Measurements from ENCODE around the gene ARVCF.

ARVCF gene

GRCh38 chr22:20010307-20011122 lies 6.1 kb downstream of the ARVCF start:
- H3K27ac Mint-ChIP-seq: no peak overlapping the region
- H3K27me3 Mint-ChIP-seq (ENCODE audit: low read depth): peaks cover 13% of the 10 kb centered on the region
- no peaks in the 10 kb centered on the region for H3K4me1 Mint-ChIP-seq (ENCODE audit: low read depth)
- H3K9me3 Mint-ChIP-seq: no peaks in the 10 kb centered on the region
- DNase-seq (ENCODE audit: low spot score): no peak
- H3K36me3 Mint-ChIP-seq (ENCODE audit: low read depth): no peaks in the 10 kb centered on the region
- no peak overlapping the region for H3K4me3 Mint-ChIP-seq

GRCh38 chr22:20009582-20010306 lies 6.9 kb downstream of the ARVCF start:
- no peak overlapping the region for H3K27ac Mint-ChIP-seq
- H3K4me3 Mint-ChIP-seq: no peak overlapping the region
- H3K36me3 Mint-ChIP-seq (ENCODE audit: low read depth): no peaks in the 10 kb centered on the region
- DNase-seq (ENCODE audit: low spot score): no peak
- H3K27me3 Mint-ChIP-seq (ENCODE audit: low read depth): peaks cover 7% of the 10 kb centered on the region
- H3K4me1 Mint-ChIP-seq (ENCODE audit: low read depth): no peaks in the 10 kb centered on the region
- H3K9me3 Mint-ChIP-seq: no peaks in the 10 kb centered on the region

GRCh38 chr22:20009018-20009491 lies 7.6 kb downstream of the ARVCF start:
- H3K36me3 Mint-ChIP-seq (ENCODE audit: low read depth): no peaks in the 10 kb centered on the region
- DNase-seq (ENCODE audit: low spot score): no peak
- H3K27ac Mint-ChIP-seq: no peak overlapping the region
- H3K27me3 Mint-ChIP-seq (ENCODE audit: low read depth): peaks cover 2% of the 10 kb centered on the region
- H3K4me3 Mint-ChIP-seq: no peak overlapping the region
- peaks cover 6% of the 10 kb centered on the region for H3K9me3 Mint-ChIP-seq
- no peaks in the 10 kb centered on the region for H3K4me1 Mint-ChIP-seq (ENCODE audit: low read depth)

- Mint-ChIP-seq H3K36me3 (ENCODE audit: low read depth) (no peaks in the 10 kb centered on the region), H3K4me3 (no peak overlapping the region), H3K9me3 (peaks cover 11% of the 10 kb centered on the region), H3K27ac (no peak overlapping the region), H3K4me1 (ENCODE audit: low read depth) (no peaks in the 10 kb centered on the region), H3K27me3 (ENCODE audit: low read depth) (peaks cover 2% of the 10 kb centered on the region)
- no peak for DNase-seq (ENCODE audit: low spot score)
Observed at GRCh38 chr22:20008221-20008995, 8.2 kb downstream of the ARVCF start.

GRCh38 chr22:20004464-20004863 lies 12.2 kb downstream of the ARVCF start:
- no peak for DNase-seq (ENCODE audit: low spot score)
- H3K27ac Mint-ChIP-seq: no peak overlapping the region
- no peaks in the 10 kb centered on the region for H3K36me3 Mint-ChIP-seq (ENCODE audit: low read depth)
- no peak overlapping the region for H3K4me3 Mint-ChIP-seq
- H3K4me1 Mint-ChIP-seq (ENCODE audit: low read depth): no peaks in the 10 kb centered on the region
- peaks cover 15% of the 10 kb centered on the region for H3K9me3 Mint-ChIP-seq
- peaks cover 8% of the 10 kb centered on the region for H3K27me3 Mint-ChIP-seq (ENCODE audit: low read depth)

- no peak overlapping the region for H3K4me3 Mint-ChIP-seq
Observed at GRCh38 chr22:20003304-20003703, 13.3 kb downstream of the ARVCF start.

GRCh38 chr22:20002636-20003035 lies 14.0 kb downstream of the ARVCF start:
- no peak overlapping the region for H3K4me3 Mint-ChIP-seq
- H3K9me3 Mint-ChIP-seq: peaks cover 15% of the 10 kb centered on the region
- no peaks in the 10 kb centered on the region for H3K4me1 Mint-ChIP-seq (ENCODE audit: low read depth)
- DNase-seq (ENCODE audit: low spot score): no peak
- H3K27me3 Mint-ChIP-seq (ENCODE audit: low read depth): peaks cover 8% of the 10 kb centered on the region
- no peak overlapping the region for H3K27ac Mint-ChIP-seq
- no peaks in the 10 kb centered on the region for H3K36me3 Mint-ChIP-seq (ENCODE audit: low read depth)

More at GRCh38 chr22:20003304-20003703, 13.3 kb downstream of the ARVCF start:
- Mint-ChIP-seq H3K27ac (no peak overlapping the region), H3K4me1 (ENCODE audit: low read depth) (no peaks in the 10 kb centered on the region), H3K36me3 (ENCODE audit: low read depth) (no peaks in the 10 kb centered on the region), H3K9me3 (peaks cover 15% of the 10 kb centered on the region), H3K27me3 (ENCODE audit: low read depth) (peaks cover 8% of the 10 kb centered on the region)
- DNase-seq (ENCODE audit: low spot score): no peak

GRCh38 chr22:20002128-20002527 lies 14.5 kb downstream of the ARVCF start:
- Mint-ChIP-seq H3K4me3 (no peak overlapping the region), H3K27ac (no peak overlapping the region), H3K27me3 (ENCODE audit: low read depth) (peaks cover 8% of the 10 kb centered on the region), H3K4me1 (ENCODE audit: low read depth) (no peaks in the 10 kb centered on the region), H3K36me3 (ENCODE audit: low read depth) (no peaks in the 10 kb centered on the region), H3K9me3 (peaks cover 15% of the 10 kb centered on the region)
- DNase-seq (ENCODE audit: low spot score): no peak

GRCh38 chr22:20001082-20001638 lies 15.5 kb downstream of the ARVCF start:
- H3K9me3 Mint-ChIP-seq: peaks cover 15% of the 10 kb centered on the region
- no peak overlapping the region for H3K4me3 Mint-ChIP-seq
- DNase-seq (ENCODE audit: low spot score): no peak
- H3K27me3 Mint-ChIP-seq (ENCODE audit: low read depth): peaks cover 8% of the 10 kb centered on the region
- no peaks in the 10 kb centered on the region for H3K36me3 Mint-ChIP-seq (ENCODE audit: low read depth)
- H3K4me1 Mint-ChIP-seq (ENCODE audit: low read depth): no peaks in the 10 kb centered on the region
- H3K27ac Mint-ChIP-seq: no peak overlapping the region

GRCh38 chr22:20000246-20001081 lies 16.2 kb downstream of the ARVCF start:
- peaks cover 15% of the 10 kb centered on the region for H3K9me3 Mint-ChIP-seq
- no peaks in the 10 kb centered on the region for H3K4me1 Mint-ChIP-seq (ENCODE audit: low read depth)
- no peaks in the 10 kb centered on the region for H3K36me3 Mint-ChIP-seq (ENCODE audit: low read depth)
- peaks cover 8% of the 10 kb centered on the region for H3K27me3 Mint-ChIP-seq (ENCODE audit: low read depth)
- DNase-seq (ENCODE audit: low spot score): no peak
- H3K4me3 Mint-ChIP-seq: no peak overlapping the region
- H3K27ac Mint-ChIP-seq: no peak overlapping the region

- Mint-ChIP-seq H3K27me3 (ENCODE audit: low read depth) (peaks cover 5% of the 10 kb centered on the region), H3K4me3 (no peak overlapping the region), H3K36me3 (ENCODE audit: low read depth) (no peaks in the 10 kb centered on the region), H3K4me1 (ENCODE audit: low read depth) (no peaks in the 10 kb centered on the region), H3K27ac (no peak overlapping the region), H3K9me3 (peaks cover 11% of the 10 kb centered on the region)
- DNase-seq (ENCODE audit: low spot score): no peak
Observed at GRCh38 chr22:19998991-19999820, 17.4 kb downstream of the ARVCF start.

GRCh38 chr22:19998232-19998951 lies 18.2 kb downstream of the ARVCF start:
- Mint-ChIP-seq H3K27ac (no peak overlapping the region), H3K4me3 (no peak overlapping the region), H3K27me3 (ENCODE audit: low read depth) (peaks cover 5% of the 10 kb centered on the region), H3K36me3 (ENCODE audit: low read depth) (no peaks in the 10 kb centered on the region), H3K9me3 (peaks cover 4% of the 10 kb centered on the region), H3K4me1 (ENCODE audit: low read depth) (no peaks in the 10 kb centered on the region)
- no peak for DNase-seq (ENCODE audit: low spot score)

All from T-helper 2 cell treated with Interferon-gamma antibody and Interleukin-4, amounts not matched to agents 5 μg/mL and 100 μg/mL, for 36 hours (primary cell).